Stimulated activated naive CD8-positive, alpha-beta T cell treated with anti-CD3 and anti-CD28 coated beads, Interleukin-15, amount 100 ng/mL, for 72 hours (primary cell): Measurements from ENCODE around the gene ADAM22.

Source experiments
- ATAC-seq: fragments of 150-1000 bp; cut with Tn5 transposase; 2 replicates; pipeline ENCODE4 v1.10.0; 2021; ENCODE audit warnings: mild to moderate bottlenecking, moderate library complexity
- DNase-seq, 2 donors: peaks; one replicate each; pipeline ENCODE4 v3.0.0; 2021 to 2022
- H3K27ac Mint-ChIP-seq, 2 donors: one replicate each; pipeline ENCODE4 v1.8.0; 2022; ENCODE audit warnings: mild to moderate bottlenecking in 2 of 2, mixed read lengths in 2 of 2, moderate library complexity in 2 of 2
- H3K27me3 Mint-ChIP-seq: one replicate; pipeline ENCODE4 v1.8.0; 2022; ENCODE audit warnings: mixed read lengths
- H3K4me1 Mint-ChIP-seq: one replicate; pipeline ENCODE4 v1.8.0; 2022; ENCODE audit warnings: mild to moderate bottlenecking, mixed read lengths
- H3K4me3 Mint-ChIP-seq, 2 donors: one replicate each; pipeline ENCODE4 v1.8.0; 2022; ENCODE audit warnings: mild to moderate bottlenecking in 2 of 2, mixed read lengths in 2 of 2, moderate library complexity in 1 of 2
- H3K9me3 Mint-ChIP-seq, 2 donors: one replicate each; pipeline ENCODE4 v1.8.0; 2022; ENCODE audit warnings: mixed read lengths in 2 of 2

The ADAM22 gene

GRCh38 chr7:88184848-88185304 lies 250.8 kb downstream of the ADAM22 start:
- ATAC-seq (no peak), DNase-seq (no peak)
- no peaks in the 10 kb centered on the region for H3K4me1 Mint-ChIP-seq
- H3K9me3 Mint-ChIP-seq: no peaks in the 10 kb centered on the region
- no peak overlapping the region for H3K4me3 Mint-ChIP-seq
- no peak overlapping the region for H3K27ac Mint-ChIP-seq
- no peaks in the 10 kb centered on the region for H3K27me3 Mint-ChIP-seq

GRCh38 chr7:88185650-88186049 lies 251.6 kb downstream of the ADAM22 start:
- H3K4me3 Mint-ChIP-seq: no peak overlapping the region
- no peaks in the 10 kb centered on the region for H3K4me1 Mint-ChIP-seq
- H3K27me3 Mint-ChIP-seq: no peaks in the 10 kb centered on the region
- ATAC-seq (no peak), DNase-seq (no peak)
- no peaks in the 10 kb centered on the region for H3K9me3 Mint-ChIP-seq
- no peak overlapping the region for H3K27ac Mint-ChIP-seq

GRCh38 chr7:88191911-88192310 lies 257.9 kb downstream of the ADAM22 start:
- DNase-seq: no peak
- H3K4me1 Mint-ChIP-seq: no peaks in the 10 kb centered on the region
- H3K4me3 Mint-ChIP-seq: no peak overlapping the region
- no peaks in the 10 kb centered on the region for H3K9me3 Mint-ChIP-seq
- ATAC-seq: no peak
- H3K27me3 Mint-ChIP-seq: no peaks in the 10 kb centered on the region
- no peak overlapping the region for H3K27ac Mint-ChIP-seq

GRCh38 chr7:88200261-88200660 lies 266.2 kb downstream of the ADAM22 start:
- no peaks in the 10 kb centered on the region for H3K9me3 Mint-ChIP-seq
- H3K27ac Mint-ChIP-seq: no peak overlapping the region
- peaks cover 20% of the 10 kb centered on the region for H3K4me1 Mint-ChIP-seq
- ATAC-seq (no peak), DNase-seq (no peak)
- H3K4me3 Mint-ChIP-seq: no peak overlapping the region
- no peaks in the 10 kb centered on the region for H3K27me3 Mint-ChIP-seq

GRCh38 chr7:88200789-88201188 lies 266.7 kb downstream of the ADAM22 start:
- no peaks in the 10 kb centered on the region for H3K9me3 Mint-ChIP-seq
- no peak for DNase-seq
- H3K4me1 Mint-ChIP-seq: peaks cover 20% of the 10 kb centered on the region
- ATAC-seq: no peak
- H3K4me3 Mint-ChIP-seq: no peak overlapping the region
- no peak overlapping the region for H3K27ac Mint-ChIP-seq
- no peaks in the 10 kb centered on the region for H3K27me3 Mint-ChIP-seq

- Mint-ChIP-seq H3K4me1 (peaks cover 20% of the 10 kb centered on the region), H3K27me3 (no peaks in the 10 kb centered on the region), H3K4me3 (no peak overlapping the region), H3K9me3 (no peaks in the 10 kb centered on the region), H3K27ac (no peak overlapping the region)
- DNase-seq (no peak), ATAC-seq (no peak)
These were observed 267.3 kb downstream of the ADAM22 start for GRCh38 chr7:88201305-88201704.

- Mint-ChIP-seq H3K4me1 (peaks cover 20% of the 10 kb centered on the region), H3K9me3 (no peaks in the 10 kb centered on the region), H3K27ac (no peak overlapping the region), H3K4me3 (no peak overlapping the region), H3K27me3 (no peaks in the 10 kb centered on the region)
- no peak for ATAC-seq
- no peak for DNase-seq
These were observed 268.2 kb downstream of the ADAM22 start for GRCh38 chr7:88202278-88202677.

GRCh38 chr7:88202799-88203198 lies 268.7 kb downstream of the ADAM22 start:
- Mint-ChIP-seq H3K27ac (peak overlapping the region in 1 of 2 donors; percentile 54), H3K4me3 (no peak overlapping the region), H3K4me1 (peaks cover 20% of the 10 kb centered on the region), H3K9me3 (no peaks in the 10 kb centered on the region), H3K27me3 (no peaks in the 10 kb centered on the region)
- DNase-seq (no peak), ATAC-seq (no peak)

GRCh38 chr7:88203401-88203800 lies 269.4 kb downstream of the ADAM22 start:
- ATAC-seq (no peak), DNase-seq (no peak)
- no peak overlapping the region for H3K4me3 Mint-ChIP-seq
- peaks cover 20% of the 10 kb centered on the region for H3K4me1 Mint-ChIP-seq
- H3K9me3 Mint-ChIP-seq: no peaks in the 10 kb centered on the region
- no peaks in the 10 kb centered on the region for H3K27me3 Mint-ChIP-seq
- H3K27ac Mint-ChIP-seq: peak overlapping the region; percentile 13 to 83

- H3K27ac Mint-ChIP-seq: peak overlapping the region; percentile 71 to 81
- no peak overlapping the region for H3K4me3 Mint-ChIP-seq
- DNase-seq: no peak
- ATAC-seq: no peak
- peaks cover 20% of the 10 kb centered on the region for H3K4me1 Mint-ChIP-seq
- H3K27me3 Mint-ChIP-seq: no peaks in the 10 kb centered on the region
- H3K9me3 Mint-ChIP-seq: no peaks in the 10 kb centered on the region
These were observed 270.6 kb downstream of the ADAM22 start for GRCh38 chr7:88204525-88205110.

- no peak for ATAC-seq
- no peaks in the 10 kb centered on the region for H3K27me3 Mint-ChIP-seq
- no peak overlapping the region for H3K27ac Mint-ChIP-seq
These were observed 271.1 kb downstream of the ADAM22 start for GRCh38 chr7:88205179-88205578.

GRCh38 chr7:88206254-88206653 lies 272.2 kb downstream of the ADAM22 start:
- no peak overlapping the region for H3K4me3 Mint-ChIP-seq
- peak overlapping the region in 1 of 2 donors; percentile 69 for H3K27ac Mint-ChIP-seq
- H3K27me3 Mint-ChIP-seq: no peaks in the 10 kb centered on the region
- peaks cover 20% of the 10 kb centered on the region for H3K4me1 Mint-ChIP-seq
- DNase-seq (no peak), ATAC-seq (no peak)
- no peaks in the 10 kb centered on the region for H3K9me3 Mint-ChIP-seq

More at GRCh38 chr7:88205179-88205578, 271.1 kb downstream of the ADAM22 start:
- peaks cover 20% of the 10 kb centered on the region for H3K4me1 Mint-ChIP-seq
- H3K9me3 Mint-ChIP-seq: no peaks in the 10 kb centered on the region
- no peak overlapping the region for H3K4me3 Mint-ChIP-seq
- DNase-seq: no peak

- no peak for DNase-seq
- Mint-ChIP-seq H3K27ac (peak overlapping the region in 1 of 2 donors; percentile 46), H3K4me1 (peaks cover 4% of the 10 kb centered on the region), H3K9me3 (no peaks in the 10 kb centered on the region), H3K27me3 (no peaks in the 10 kb centered on the region), H3K4me3 (no peak overlapping the region)
- ATAC-seq: no peak
These were observed 274.5 kb downstream of the ADAM22 start for GRCh38 chr7:88208521-88208920.

- Mint-ChIP-seq H3K4me1 (peaks cover 18% of the 10 kb centered on the region), H3K27me3 (no peaks in the 10 kb centered on the region), H3K27ac (peak overlapping the region in 1 of 2 donors; percentile 55), H3K9me3 (no peaks in the 10 kb centered on the region), H3K4me3 (no peak overlapping the region)
- no peak for ATAC-seq
- DNase-seq: no peak
These were observed 278.9 kb downstream of the ADAM22 start for GRCh38 chr7:88212918-88213317.

GRCh38 chr7:88214456-88214855 lies 280.4 kb downstream of the ADAM22 start:
- no peaks in the 10 kb centered on the region for H3K9me3 Mint-ChIP-seq
- ATAC-seq: no peak
- no peak overlapping the region for H3K4me3 Mint-ChIP-seq
- no peaks in the 10 kb centered on the region for H3K27me3 Mint-ChIP-seq
- DNase-seq: no peak
- H3K27ac Mint-ChIP-seq: peak overlapping the region in 1 of 2 donors; percentile 27
- H3K4me1 Mint-ChIP-seq: peaks cover 20% of the 10 kb centered on the region

GRCh38 chr7:88215295-88215694 lies 281.2 kb downstream of the ADAM22 start:
- peaks cover 20% of the 10 kb centered on the region for H3K4me1 Mint-ChIP-seq
- no peak overlapping the region for H3K4me3 Mint-ChIP-seq
- no peaks in the 10 kb centered on the region for H3K9me3 Mint-ChIP-seq
- ATAC-seq (no peak), DNase-seq (no peak)
- no peaks in the 10 kb centered on the region for H3K27me3 Mint-ChIP-seq
- H3K27ac Mint-ChIP-seq: no peak overlapping the region

- DNase-seq: no peak
- Mint-ChIP-seq H3K4me3 (no peak overlapping the region), H3K27me3 (no peaks in the 10 kb centered on the region)
These were observed 282.2 kb downstream of the ADAM22 start for GRCh38 chr7:88216276-88216675.

More at GRCh38 chr7:88216276-88216675, 282.2 kb downstream of the ADAM22 start:
- H3K9me3 Mint-ChIP-seq: no peaks in the 10 kb centered on the region
- H3K4me1 Mint-ChIP-seq: peaks cover 25% of the 10 kb centered on the region
- H3K27ac Mint-ChIP-seq: no peak overlapping the region
- ATAC-seq: no peak
